HepG2 (cell line): ENCODE measurements around the gene YWHAQ. TPM values are rescaled to one million over a fixed set of nuclear protein-coding genes. Genes with fewer than 3 reads are reported as not detected.

Experiments used
- ATF4 ChIP-seq, 2 experiments: fragments of 450-650 bp in 1 of 2; sonication (generic) in 1 of 2; formaldehyde crosslinking; IDR thresholded peaks; 2 replicates each; pipeline versions ENCODE4 v1.5.0 to v1.8.0; 2020 to 2022; ENCODE audit warnings: mild to moderate bottlenecking in 1 of 2, missing genetic modification reagents in 1 of 2
- DNMT3B ChIP-seq: conservative IDR thresholded peaks from 2 replicates; pipeline ENCODE4 v1.6.1; 2016; ENCODE audit warnings: missing biosample characterization, control low read depth
- JUN ChIP-seq: sonication (generic); formaldehyde crosslinking; IDR thresholded peaks from 2 replicates; pipeline ENCODE4 v1.4.0; 2020; ENCODE audit warnings: mild to moderate bottlenecking, missing genetic modification reagents
- MTF2 ChIP-seq: sonication (generic); formaldehyde crosslinking; IDR thresholded peaks from 2 replicates; pipeline ENCODE4 v1.5.0; 2020; ENCODE audit warnings: missing genetic modification reagents, borderline replicate concordance
- SOX6 ChIP-seq, 2 experiments: fragments of 450-650 bp in 1 of 2; sonication (generic) in 1 of 2; formaldehyde crosslinking in 1 of 2; IDR thresholded peaks; 2 replicates each; pipeline versions ENCODE4 v1.4.0 to v1.6.1; 2017 to 2020; ENCODE audit warnings: antibody characterized with exemption in 1 of 2, mild to moderate bottlenecking in 1 of 2, missing genetic modification reagents in 1 of 2
- SRSF4 ChIP-seq: fragments of 200-400 bp; formaldehyde crosslinking; IDR thresholded peaks from one replicate; pipeline ENCODE4 v1.6.1; 2018; ENCODE audit warnings: mild to moderate bottlenecking, low read depth, low read length, moderate library complexity; ENCODE audit not compliant: poor library complexity, severe bottlenecking
- WIZ ChIP-seq: sonication (generic); formaldehyde crosslinking; IDR thresholded peaks from 2 replicates; pipeline ENCODE4 v1.5.1; 2020; ENCODE audit warnings: mild to moderate bottlenecking, missing genetic modification reagents
- ZNF121 ChIP-seq: sonication (generic); formaldehyde crosslinking; IDR thresholded peaks from 2 replicates; pipeline ENCODE4 v1.5.0; 2020; ENCODE audit warnings: mild to moderate bottlenecking, missing genetic modification reagents
- ZNF17 ChIP-seq: sonication (generic); formaldehyde crosslinking; IDR thresholded peaks from 2 replicates; pipeline ENCODE4 v1.5.0; 2020; ENCODE audit warnings: mild to moderate bottlenecking, missing genetic modification reagents
- ZNF335 ChIP-seq: sonication (generic); formaldehyde crosslinking; IDR thresholded peaks from 2 replicates; pipeline ENCODE4 v1.4.0; 2020; ENCODE audit warnings: missing genetic modification reagents
- ZNF567 ChIP-seq: sonication (generic); formaldehyde crosslinking; IDR thresholded peaks from 2 replicates; pipeline ENCODE4 v1.8.1; 2023; ENCODE audit warnings: mild to moderate bottlenecking, missing genetic modification reagents, borderline replicate concordance
- ZNF639 ChIP-seq: conservative IDR thresholded peaks from 2 replicates; pipeline ENCODE4 v1.6.1; 2018; ENCODE audit warnings: missing genetic modification reagents
- ZNF773 ChIP-seq: sonication (generic); formaldehyde crosslinking; IDR thresholded peaks from 2 replicates; pipeline ENCODE4 v1.4.0; 2020; ENCODE audit warnings: missing genetic modification reagents, borderline replicate concordance
- polyA plus RNA-seq, 8 experiments: library from polyadenylated mRNA; depleted of rRNA in 3 of 8; stranded (reverse) in 7 of 8; unstranded in 1 of 8; fragments of >200 nt; fragmentation: Illumina TruSeq in 4 of 8; extraction: Trizol in 4 of 8; gene quantifications; 2 replicates each; pipeline versions ENCODE4 v1.2.1 to v1.2.3, GENCODE V29; 2011 to 2016; ENCODE audit warnings: low read depth in 4 of 8, missing spikeins in 1 of 8, mixed read lengths in 1 of 8; ENCODE audit not compliant: insufficient read depth in 1 of 8
- total RNA-seq, 5 experiments: library from RNA; depleted of rRNA; stranded (reverse); fragments of >200 nt; fragmentation: Illumina TruSeq; extraction: Trizol; gene quantifications; 2 replicates each; pipeline ENCODE4 v1.2.3, GENCODE V29; 2016; ENCODE audit warnings: low read depth in 1 of 5
- TF ChIP-seq, protein P1 (sequence below): IDR thresholded peaks from 2 replicates; pipeline ENCODE4 v1.6.1; 2018; ENCODE audit warnings: missing genetic modification reagents
- TF ChIP-seq, protein P2 (sequence below): sonication (generic); formaldehyde crosslinking; IDR thresholded peaks from 2 replicates; pipeline ENCODE4 v1.4.0; 2020; ENCODE audit warnings: missing genetic modification reagents, borderline replicate concordance
- TF ChIP-seq, protein P3 (sequence below), 2 experiments: IDR thresholded peaks; 2 replicates each; pipeline ENCODE4 v1.6.1; 2011 to 2012; ENCODE audit warnings: low read length in 2 of 2, borderline replicate concordance in 1 of 2, low read depth in 1 of 2, mild to moderate bottlenecking in 1 of 2, moderate library complexity in 1 of 2

YWHAQ gene
- total and polyA plus RNA-seq, 2 of the 13 experiments (the other 11 are each of a cell fraction or from before 2014, with no cell fraction given): 160 to 304 TPM

DNA sequence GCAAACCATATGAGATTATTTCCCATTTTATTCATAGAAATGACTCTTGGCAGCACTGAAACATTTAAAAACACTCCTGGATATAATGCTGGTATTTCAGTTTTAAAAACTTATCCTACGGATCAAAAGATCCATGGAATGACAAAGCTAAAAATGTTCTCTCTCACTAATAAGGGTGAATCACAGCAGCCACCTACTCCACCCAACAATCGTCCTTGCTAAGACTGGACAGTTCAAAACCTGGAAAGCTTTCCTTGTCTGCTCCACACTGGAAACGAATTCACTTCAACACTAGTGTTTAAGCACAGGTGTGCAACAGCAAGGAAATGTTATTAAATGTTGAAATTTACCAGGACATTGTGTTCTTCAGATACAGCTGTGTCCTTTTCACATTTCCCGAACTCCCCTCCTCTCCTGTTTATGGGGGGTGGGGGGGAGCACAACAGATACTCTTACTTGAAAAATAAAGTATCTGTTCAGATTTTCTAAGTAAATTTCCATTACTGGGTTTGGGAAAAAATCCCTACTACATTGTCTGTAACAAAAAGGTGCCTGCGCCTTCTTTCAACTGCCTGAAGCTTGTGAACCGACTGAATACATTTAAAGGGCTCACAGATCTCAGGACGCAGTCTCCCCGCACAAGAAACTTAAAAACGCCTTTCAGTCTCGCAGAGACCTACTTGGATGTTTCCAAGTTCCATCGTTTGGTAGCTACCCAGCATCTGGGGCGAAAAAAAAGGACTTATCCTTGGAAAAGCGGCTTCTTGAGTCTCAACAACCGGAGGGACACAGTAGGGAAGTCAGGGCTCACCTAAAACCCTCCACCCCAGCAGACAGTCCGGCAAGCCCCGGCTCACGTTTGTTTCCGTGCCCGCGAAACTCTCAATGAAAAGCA lies 1.3 kb downstream of the YWHAQ start (continued):
- TF ChIP-seq, protein P1, sequence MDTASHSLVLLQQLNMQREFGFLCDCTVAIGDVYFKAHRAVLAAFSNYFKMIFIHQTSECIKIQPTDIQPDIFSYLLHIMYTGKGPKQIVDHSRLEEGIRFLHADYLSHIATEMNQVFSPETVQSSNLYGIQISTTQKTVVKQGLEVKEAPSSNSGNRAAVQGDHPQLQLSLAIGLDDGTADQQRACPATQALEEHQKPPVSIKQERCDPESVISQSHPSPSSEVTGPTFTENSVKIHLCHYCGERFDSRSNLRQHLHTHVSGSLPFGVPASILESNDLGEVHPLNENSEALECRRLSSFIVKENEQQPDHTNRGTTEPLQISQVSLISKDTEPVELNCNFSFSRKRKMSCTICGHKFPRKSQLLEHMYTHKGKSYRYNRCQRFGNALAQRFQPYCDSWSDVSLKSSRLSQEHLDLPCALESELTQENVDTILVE (CRISPR knock-in tag): no peak
- TF ChIP-seq, protein P2, sequence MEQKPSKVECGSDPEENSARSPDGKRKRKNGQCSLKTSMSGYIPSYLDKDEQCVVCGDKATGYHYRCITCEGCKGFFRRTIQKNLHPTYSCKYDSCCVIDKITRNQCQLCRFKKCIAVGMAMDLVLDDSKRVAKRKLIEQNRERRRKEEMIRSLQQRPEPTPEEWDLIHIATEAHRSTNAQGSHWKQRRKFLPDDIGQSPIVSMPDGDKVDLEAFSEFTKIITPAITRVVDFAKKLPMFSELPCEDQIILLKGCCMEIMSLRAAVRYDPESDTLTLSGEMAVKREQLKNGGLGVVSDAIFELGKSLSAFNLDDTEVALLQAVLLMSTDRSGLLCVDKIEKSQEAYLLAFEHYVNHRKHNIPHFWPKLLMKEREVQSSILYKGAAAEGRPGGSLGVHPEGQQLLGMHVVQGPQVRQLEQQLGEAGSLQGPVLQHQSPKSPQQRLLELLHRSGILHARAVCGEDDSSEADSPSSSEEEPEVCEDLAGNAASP (CRISPR knock-in tag): no peak
- TF ChIP-seq DNMT3B (no peak), ZNF773 (CRISPR knock-in tag) (0 out of 2 replicates have a peak, but pooled peaks have one; percentile 2), JUN (CRISPR knock-in tag) (no peak), ZNF17 (CRISPR knock-in tag) (no peak), SOX6 (IDR thresholded peaks at IDR 0.05) (no peak), SOX6 (CRISPR knock-in tag; IDR thresholded peaks at IDR 0.05) (no peak), SRSF4 (no peak), WIZ (CRISPR knock-in tag) (0 out of 2 replicates have a peak, but pooled peaks have one; percentile 14), ATF4 (CRISPR knock-in tag; IDR thresholded peaks at IDR 0.05) (no peak), MTF2 (CRISPR knock-in tag) (peak; percentile 34; the same call in 1 of the 2 replicates), ZNF121 (no peak), ZNF335 (CRISPR knock-in tag) (0 out of 2 replicates have a peak, but pooled peaks have one; percentile 45), ZNF639 (CRISPR knock-in tag) (no peak), ZNF567 (CRISPR knock-in tag) (no peak)
- TF ChIP-seq, protein P3, sequence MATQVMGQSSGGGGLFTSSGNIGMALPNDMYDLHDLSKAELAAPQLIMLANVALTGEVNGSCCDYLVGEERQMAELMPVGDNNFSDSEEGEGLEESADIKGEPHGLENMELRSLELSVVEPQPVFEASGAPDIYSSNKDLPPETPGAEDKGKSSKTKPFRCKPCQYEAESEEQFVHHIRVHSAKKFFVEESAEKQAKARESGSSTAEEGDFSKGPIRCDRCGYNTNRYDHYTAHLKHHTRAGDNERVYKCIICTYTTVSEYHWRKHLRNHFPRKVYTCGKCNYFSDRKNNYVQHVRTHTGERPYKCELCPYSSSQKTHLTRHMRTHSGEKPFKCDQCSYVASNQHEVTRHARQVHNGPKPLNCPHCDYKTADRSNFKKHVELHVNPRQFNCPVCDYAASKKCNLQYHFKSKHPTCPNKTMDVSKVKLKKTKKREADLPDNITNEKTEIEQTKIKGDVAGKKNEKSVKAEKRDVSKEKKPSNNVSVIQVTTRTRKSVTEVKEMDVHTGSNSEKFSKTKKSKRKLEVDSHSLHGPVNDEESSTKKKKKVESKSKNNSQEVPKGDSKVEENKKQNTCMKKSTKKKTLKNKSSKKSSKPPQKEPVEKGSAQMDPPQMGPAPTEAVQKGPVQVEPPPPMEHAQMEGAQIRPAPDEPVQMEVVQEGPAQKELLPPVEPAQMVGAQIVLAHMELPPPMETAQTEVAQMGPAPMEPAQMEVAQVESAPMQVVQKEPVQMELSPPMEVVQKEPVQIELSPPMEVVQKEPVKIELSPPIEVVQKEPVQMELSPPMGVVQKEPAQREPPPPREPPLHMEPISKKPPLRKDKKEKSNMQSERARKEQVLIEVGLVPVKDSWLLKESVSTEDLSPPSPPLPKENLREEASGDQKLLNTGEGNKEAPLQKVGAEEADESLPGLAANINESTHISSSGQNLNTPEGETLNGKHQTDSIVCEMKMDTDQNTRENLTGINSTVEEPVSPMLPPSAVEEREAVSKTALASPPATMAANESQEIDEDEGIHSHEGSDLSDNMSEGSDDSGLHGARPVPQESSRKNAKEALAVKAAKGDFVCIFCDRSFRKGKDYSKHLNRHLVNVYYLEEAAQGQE (IDR thresholded peaks at IDR 0.05; ENCODE audit: borderline replicate concordance in 1 of 2, low read depth in 1 of 2, low read length in 2 of 2): no peak
